ENCODE data around the gene GOLGA2. TPM values are rescaled to one million over a fixed set of nuclear protein-coding genes. Genes with fewer than 3 reads are reported as not detected.

Gene GOLGA2
- total RNA-seq, 2 experiments from 2014 or later = 28.2 to 58.2 TPM

DNA sequence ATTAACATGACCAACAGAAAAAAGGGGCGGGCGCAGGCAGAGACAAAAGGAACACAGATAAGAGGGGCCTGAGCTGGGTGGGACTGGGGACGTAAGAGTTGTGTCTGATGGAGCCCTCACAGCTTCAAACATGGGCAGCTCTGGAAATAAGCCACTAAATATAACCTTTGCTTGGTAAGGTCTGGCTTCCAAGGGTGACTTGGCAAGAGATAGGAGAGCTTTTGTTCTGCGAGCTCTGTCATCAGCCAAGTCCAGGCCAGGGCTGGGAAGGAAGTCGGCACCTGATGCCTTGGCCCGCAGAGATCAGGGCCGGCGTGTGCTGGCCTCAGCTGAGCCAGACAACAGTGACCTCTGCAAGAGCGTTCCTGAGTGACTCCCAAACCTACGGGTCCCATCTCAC lies 34.7 kb upstream of the GOLGA2 start:
- ChIA-PET POLR2A (no interaction called here), CTCF (ENCODE audit: unreplicated experiment) (no interaction called here)
- H4K20me1 ChIP-seq (ENCODE audit: insufficient read depth, low read length) = no peaks in the 10 kb centered on the region
- BruUV-seq (replicated peaks) = no TSS peak
- H3K36me3 ChIP-seq (ENCODE audit: insufficient read depth, low read length) = peaks cover 49% of the 10 kb centered on the region
- H3K4me1 ChIP-seq (ENCODE audit: insufficient read depth, low read length, poor library complexity, severe bottlenecking) = no peaks in the 10 kb centered on the region
- H3K9me2 ChIP-seq (ENCODE audit: insufficient read depth, low read length) = no peaks in the 10 kb centered on the region
- DNase-seq (ENCODE audit: low spot score) = no peak
- intact Hi-C loops (cut with micrococcal nuclease; ENCODE audit: unreplicated experiment) = no loop called here
- TF ChIP-seq, protein P1, sequence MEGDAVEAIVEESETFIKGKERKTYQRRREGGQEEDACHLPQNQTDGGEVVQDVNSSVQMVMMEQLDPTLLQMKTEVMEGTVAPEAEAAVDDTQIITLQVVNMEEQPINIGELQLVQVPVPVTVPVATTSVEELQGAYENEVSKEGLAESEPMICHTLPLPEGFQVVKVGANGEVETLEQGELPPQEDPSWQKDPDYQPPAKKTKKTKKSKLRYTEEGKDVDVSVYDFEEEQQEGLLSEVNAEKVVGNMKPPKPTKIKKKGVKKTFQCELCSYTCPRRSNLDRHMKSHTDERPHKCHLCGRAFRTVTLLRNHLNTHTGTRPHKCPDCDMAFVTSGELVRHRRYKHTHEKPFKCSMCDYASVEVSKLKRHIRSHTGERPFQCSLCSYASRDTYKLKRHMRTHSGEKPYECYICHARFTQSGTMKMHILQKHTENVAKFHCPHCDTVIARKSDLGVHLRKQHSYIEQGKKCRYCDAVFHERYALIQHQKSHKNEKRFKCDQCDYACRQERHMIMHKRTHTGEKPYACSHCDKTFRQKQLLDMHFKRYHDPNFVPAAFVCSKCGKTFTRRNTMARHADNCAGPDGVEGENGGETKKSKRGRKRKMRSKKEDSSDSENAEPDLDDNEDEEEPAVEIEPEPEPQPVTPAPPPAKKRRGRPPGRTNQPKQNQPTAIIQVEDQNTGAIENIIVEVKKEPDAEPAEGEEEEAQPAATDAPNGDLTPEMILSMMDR (conservative IDR thresholded peaks at IDR 0.05; ENCODE audit: low read length) = no peak
- no peak for TF ChIP-seq EZH2phosphoT487 (IDR thresholded peaks at IDR 0.05; ENCODE audit: borderline replicate concordance, low read depth, low read length)
- no peaks in the 10 kb centered on the region for H3K79me2 ChIP-seq (ENCODE audit: insufficient read depth, low read depth, low read length)
- H2AFZ ChIP-seq (ENCODE audit: low read length) = no peak overlapping the region
- H3K27ac ChIP-seq (ENCODE audit: low read depth, low read length, poor library complexity, severe bottlenecking) = no peak overlapping the region
- H3K4me2 ChIP-seq (ENCODE audit: low read length) = no peak overlapping the region
- H3K4me3 ChIP-seq (ENCODE audit: low read depth, low read length, poor library complexity, severe bottlenecking) = no peak overlapping the region
- no peaks in the 10 kb centered on the region for H3K9me3 ChIP-seq (ENCODE audit: low read length)

DNA sequence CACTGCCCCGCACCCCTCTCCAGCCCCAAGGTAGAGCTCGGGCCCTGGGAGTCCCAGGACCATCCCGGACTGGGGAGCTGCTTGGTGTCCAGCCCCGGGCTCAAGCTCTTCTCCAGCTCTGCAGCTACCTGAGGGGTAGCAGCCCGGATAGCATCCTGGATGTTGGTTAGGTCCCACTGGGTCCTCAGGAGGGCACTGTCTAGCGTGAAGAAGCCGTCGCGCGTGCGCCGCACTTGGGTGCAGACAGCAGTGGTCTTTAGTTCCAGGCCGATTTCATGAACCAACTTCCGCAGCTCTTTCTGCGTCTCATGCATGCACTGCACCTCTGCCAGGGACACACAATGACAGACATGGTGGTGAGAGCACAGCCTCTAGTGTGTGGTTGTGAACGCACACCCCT lies 33.7 kb upstream of the GOLGA2 start:
- Histone ChIP-seq H2AFZ (ENCODE audit: low read length) (no peak overlapping the region), H4K20me1 (ENCODE audit: insufficient read depth, low read length) (no peaks in the 10 kb centered on the region), H3K36me3 (ENCODE audit: insufficient read depth, low read length) (peaks cover 41% of the 10 kb centered on the region), H3K4me1 (ENCODE audit: insufficient read depth, low read length, poor library complexity, severe bottlenecking) (no peaks in the 10 kb centered on the region), H3K9me2 (ENCODE audit: insufficient read depth, low read length) (no peaks in the 10 kb centered on the region), H3K4me3 (ENCODE audit: low read depth, low read length, poor library complexity, severe bottlenecking) (no peak overlapping the region), H3K9me3 (ENCODE audit: low read length) (no peaks in the 10 kb centered on the region), H3K27ac (ENCODE audit: low read depth, low read length, poor library complexity, severe bottlenecking) (no peak overlapping the region), H3K79me2 (ENCODE audit: insufficient read depth, low read depth, low read length) (no peaks in the 10 kb centered on the region), H3K4me2 (ENCODE audit: low read length) (no peak overlapping the region)
- intact Hi-C loops (cut with micrococcal nuclease; ENCODE audit: unreplicated experiment) = no loop called here
- CTCF ChIA-PET (ENCODE audit: unreplicated experiment) = no interaction called here
- POLR2A ChIA-PET = interaction anchor here (0.7 kb wide), 1 partner anchor 1244 kb away, joined by 3 read pairs; no protein-coding TSS in a partner anchor
- DNase-seq (ENCODE audit: low spot score) = no peak
- no TSS peak for BruUV-seq (replicated peaks)
- TF ChIP-seq, protein P1 (conservative IDR thresholded peaks at IDR 0.05; ENCODE audit: low read length) = no peak
- TF ChIP-seq EZH2phosphoT487 (IDR thresholded peaks at IDR 0.05; ENCODE audit: borderline replicate concordance, low read depth, low read length) = no peak

DNA sequence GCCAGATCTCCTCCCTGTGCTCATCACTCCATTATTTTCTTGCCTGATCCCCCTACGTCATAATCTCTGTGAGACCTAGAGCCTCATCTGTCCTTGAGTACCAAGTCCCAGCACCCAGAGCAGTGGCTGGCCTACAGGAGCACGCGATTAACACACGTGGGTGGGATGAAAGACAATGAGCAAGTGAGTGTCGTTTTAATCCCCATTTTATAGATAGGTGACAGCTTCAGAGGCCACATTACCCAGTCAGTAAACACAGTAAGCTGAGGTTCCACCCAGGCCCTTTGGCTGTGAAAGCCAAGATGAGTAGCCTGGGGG lies 29.1 kb upstream of the GOLGA2 start:
- no peak overlapping the region for H3K27ac ChIP-seq (ENCODE audit: low read depth, low read length, poor library complexity, severe bottlenecking)
- ChIA-PET POLR2A (interaction anchor here (1.3 kb wide), 1 partner anchor 29 kb away, joined by 3 read pairs; the partner anchor contains the start of genes GOLGA2 and SWI5), CTCF (ENCODE audit: unreplicated experiment) (no interaction called here)
- DNase-seq (ENCODE audit: low spot score) = no peak
- no peaks in the 10 kb centered on the region for H3K9me2 ChIP-seq (ENCODE audit: insufficient read depth, low read length)
- H3K4me2 ChIP-seq (ENCODE audit: low read length) = no peak overlapping the region
- H3K36me3 ChIP-seq (ENCODE audit: insufficient read depth, low read length) = peaks cover 17% of the 10 kb centered on the region
- no peak overlapping the region for H2AFZ ChIP-seq (ENCODE audit: low read length)
- no peaks in the 10 kb centered on the region for H4K20me1 ChIP-seq (ENCODE audit: insufficient read depth, low read length)
- H3K4me1 ChIP-seq (ENCODE audit: insufficient read depth, low read length, poor library complexity, severe bottlenecking) = no peaks in the 10 kb centered on the region
- intact Hi-C loops (cut with micrococcal nuclease; ENCODE audit: unreplicated experiment) = no loop called here
- no TSS peak for BruUV-seq (replicated peaks)
- H3K9me3 ChIP-seq (ENCODE audit: low read length) = no peaks in the 10 kb centered on the region
- no peaks in the 10 kb centered on the region for H3K79me2 ChIP-seq (ENCODE audit: insufficient read depth, low read depth, low read length)
- TF ChIP-seq, protein P1 (conservative IDR thresholded peaks at IDR 0.05; ENCODE audit: low read length) = no peak
- TF ChIP-seq EZH2phosphoT487 (IDR thresholded peaks at IDR 0.05; ENCODE audit: borderline replicate concordance, low read depth, low read length) = no peak
- H3K4me3 ChIP-seq (ENCODE audit: low read depth, low read length, poor library complexity, severe bottlenecking) = no peak overlapping the region

Data from OCI-LY7 (cell line).